Measurements from ENCODE around the gene SPECC1. TPM values are rescaled to one million over a fixed set of nuclear protein-coding genes. Genes with fewer than 3 reads are reported as not detected.

Gene SPECC1
- total RNA-seq, 6 donors from 2014 or later: 21.8 to 65.0 (median 33.9) TPM

- H3K27me3 ChIP-seq: no peaks in the 10 kb centered on the region
- TF ChIP-seq EP300 (IDR thresholded peaks at IDR 0.05) (no peak), POLR2AphosphoS5 (IDR thresholded peaks at IDR 0.05) (no peak), CTCF (IDR thresholded peaks at IDR 0.05) (no peak), POLR2A (IDR thresholded peaks at IDR 0.05) (no peak)
- H3K9me3 ChIP-seq: no peaks in the 10 kb centered on the region
- H3K36me3 ChIP-seq: peaks cover 0 to 5% (median 2%) of the 10 kb centered on the region in 4 donors
- DNase-seq (no peak), ATAC-seq (ENCODE audit: low FRiP score in 2 of 2) (no peak)
- no peak overlapping the region for H3K27ac ChIP-seq
- no peak overlapping the region for H3K4me3 ChIP-seq
- H3K4me1 ChIP-seq: no peaks in the 10 kb centered on the region
- 87 to 90% methylated on average over 4 of the region's 4 CpGs for WGBS, 2 donors
Observed at GRCh38 chr17:20241855-20242254, 232.7 kb downstream of the SPECC1 start.

- no peak overlapping the region for H3K27ac ChIP-seq
- H3K27me3 ChIP-seq: no peaks in the 10 kb centered on the region
- TF ChIP-seq CTCF (IDR thresholded peaks at IDR 0.05) (no peak), POLR2A (IDR thresholded peaks at IDR 0.05) (no peak), EP300 (IDR thresholded peaks at IDR 0.05) (no peak), POLR2AphosphoS5 (IDR thresholded peaks at IDR 0.05) (no peak)
- no peaks in the 10 kb centered on the region for H3K9me3 ChIP-seq
- ATAC-seq (ENCODE audit: low FRiP score in 2 of 2): no peak
- H3K4me3 ChIP-seq: no peak overlapping the region
- 97 to 99% methylated on average over 3 of the region's 3 CpGs for WGBS, 2 donors
- peaks cover 0 to 5% (median 2%) of the 10 kb centered on the region in 4 donors for H3K36me3 ChIP-seq
- DNase-seq: no peak
- H3K4me1 ChIP-seq: no peaks in the 10 kb centered on the region
Observed at GRCh38 chr17:20242271-20242670, 233.1 kb downstream of the SPECC1 start.

DNA sequence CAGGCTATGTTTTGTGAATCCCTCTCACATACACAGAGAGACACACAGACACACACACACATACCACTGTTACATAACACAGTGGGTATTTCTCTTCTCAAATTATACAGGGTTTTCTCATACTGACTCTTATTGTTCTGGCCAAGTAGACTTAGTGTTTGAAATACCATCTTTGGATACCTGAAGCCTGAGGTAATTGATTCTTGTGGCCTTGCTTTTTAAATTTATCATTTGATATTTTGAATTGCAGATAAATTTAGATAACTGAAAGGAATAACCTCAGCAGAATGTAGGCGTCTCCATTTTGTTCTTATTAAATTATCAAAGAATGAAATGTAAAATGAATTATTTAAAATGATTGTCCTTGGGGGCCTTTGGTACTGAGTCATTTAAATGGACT, 234.4 kb downstream of the SPECC1 start:
- Histone ChIP-seq H3K4me3 (no peak overlapping the region), H3K9me3 (no peaks in the 10 kb centered on the region), H3K27ac (no peak overlapping the region), H3K27me3 (no peaks in the 10 kb centered on the region), H3K4me1 (no peaks in the 10 kb centered on the region), H3K36me3 (peaks cover 0 to 8% (median 2%) of the 10 kb centered on the region in 4 donors)
- ATAC-seq (ENCODE audit: low FRiP score in 2 of 2) (no peak), DNase-seq (no peak)
- TF ChIP-seq CTCF (IDR thresholded peaks at IDR 0.05) (no peak), POLR2A (IDR thresholded peaks at IDR 0.05) (no peak), POLR2AphosphoS5 (IDR thresholded peaks at IDR 0.05) (no peak), EP300 (IDR thresholded peaks at IDR 0.05) (no peak)
- WGBS, 2 donors: 91 to 100% methylated on average over 1 of the region's 1 CpG

DNA sequence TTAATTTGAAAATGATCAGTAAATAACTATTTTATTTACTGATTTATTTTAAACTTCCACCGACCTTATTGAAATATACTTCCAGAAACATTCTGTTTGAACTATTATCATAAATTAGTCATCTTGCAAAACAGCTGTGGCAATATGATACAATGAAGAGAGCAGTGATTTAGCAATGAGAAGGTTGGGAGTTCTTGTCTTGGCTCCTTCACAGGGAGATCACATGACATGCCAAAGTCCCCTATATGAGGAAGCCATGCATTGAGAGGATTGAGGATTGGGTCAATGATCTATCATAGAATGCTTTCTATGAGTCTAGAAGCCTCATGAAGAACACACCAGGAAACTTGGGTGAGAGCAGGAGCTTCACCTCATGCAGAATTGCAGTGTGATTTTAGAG, 235.5 kb downstream of the SPECC1 start:
- ATAC-seq (ENCODE audit: low FRiP score in 2 of 2) (no peak), DNase-seq (no peak)
- no peak for TF ChIP-seq CTCF (IDR thresholded peaks at IDR 0.05)
- no peak for TF ChIP-seq POLR2A (IDR thresholded peaks at IDR 0.05)
- no peak for TF ChIP-seq POLR2AphosphoS5 (IDR thresholded peaks at IDR 0.05)
- no peak for TF ChIP-seq EP300 (IDR thresholded peaks at IDR 0.05)
- no peaks in the 10 kb centered on the region for H3K4me1 ChIP-seq
- H3K9me3 ChIP-seq: peaks cover 0 to 5% (median 0%) of the 10 kb centered on the region in 4 donors
- H3K36me3 ChIP-seq: peaks cover 0 to 8% (median 2%) of the 10 kb centered on the region in 4 donors
- 80 to 85% methylated on average over 1 of the region's 1 CpG for WGBS, 2 donors
- no peak overlapping the region for H3K27ac ChIP-seq
- H3K27me3 ChIP-seq: no peaks in the 10 kb centered on the region
- H3K4me3 ChIP-seq: no peak overlapping the region

DNA sequence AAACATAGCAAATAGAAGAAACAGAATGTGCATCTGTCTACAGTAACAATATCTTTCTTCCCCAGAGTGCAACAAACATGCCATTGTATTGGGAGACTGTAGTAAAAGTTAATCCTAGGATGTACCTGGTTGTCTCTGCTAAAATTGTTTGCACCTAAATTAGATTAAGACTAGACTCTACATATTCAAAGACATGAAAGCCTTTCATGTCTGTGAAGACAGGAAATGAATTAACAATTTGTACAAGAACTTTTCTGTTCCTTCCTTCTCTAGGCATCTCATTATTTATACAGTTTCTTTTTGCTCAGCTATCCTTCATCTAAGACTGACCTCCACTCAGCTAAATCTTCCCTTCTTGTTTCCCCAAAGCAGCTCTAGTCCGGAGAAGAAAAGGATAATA, 237.5 kb downstream of the SPECC1 start:
- Histone ChIP-seq H3K4me3 (no peak overlapping the region), H3K27me3 (no peaks in the 10 kb centered on the region), H3K4me1 (no peaks in the 10 kb centered on the region), H3K27ac (no peak overlapping the region), H3K36me3 (peaks cover 0 to 8% (median 2%) of the 10 kb centered on the region in 4 donors), H3K9me3 (peaks cover 0 to 5% (median 0%) of the 10 kb centered on the region in 4 donors)
- DNase-seq (no peak), ATAC-seq (ENCODE audit: low FRiP score in 2 of 2) (no peak)
- 63 to 87% methylated on average over 1 of the region's 1 CpG for WGBS, 2 donors
- TF ChIP-seq POLR2A (IDR thresholded peaks at IDR 0.05) (no peak), POLR2AphosphoS5 (IDR thresholded peaks at IDR 0.05) (no peak), EP300 (IDR thresholded peaks at IDR 0.05) (no peak), CTCF (IDR thresholded peaks at IDR 0.05) (no peak)
